GM19452 (cell line): ENCODE measurements around the gene ZNF526.

Source experiments
- ATAC-seq: cut with Tn5 transposase; IDR thresholded peaks from one replicate; pipeline ENCODE4 v1.9.1; 2021; ENCODE audit not compliant: unreplicated experiment

Gene ZNF526

DNA sequence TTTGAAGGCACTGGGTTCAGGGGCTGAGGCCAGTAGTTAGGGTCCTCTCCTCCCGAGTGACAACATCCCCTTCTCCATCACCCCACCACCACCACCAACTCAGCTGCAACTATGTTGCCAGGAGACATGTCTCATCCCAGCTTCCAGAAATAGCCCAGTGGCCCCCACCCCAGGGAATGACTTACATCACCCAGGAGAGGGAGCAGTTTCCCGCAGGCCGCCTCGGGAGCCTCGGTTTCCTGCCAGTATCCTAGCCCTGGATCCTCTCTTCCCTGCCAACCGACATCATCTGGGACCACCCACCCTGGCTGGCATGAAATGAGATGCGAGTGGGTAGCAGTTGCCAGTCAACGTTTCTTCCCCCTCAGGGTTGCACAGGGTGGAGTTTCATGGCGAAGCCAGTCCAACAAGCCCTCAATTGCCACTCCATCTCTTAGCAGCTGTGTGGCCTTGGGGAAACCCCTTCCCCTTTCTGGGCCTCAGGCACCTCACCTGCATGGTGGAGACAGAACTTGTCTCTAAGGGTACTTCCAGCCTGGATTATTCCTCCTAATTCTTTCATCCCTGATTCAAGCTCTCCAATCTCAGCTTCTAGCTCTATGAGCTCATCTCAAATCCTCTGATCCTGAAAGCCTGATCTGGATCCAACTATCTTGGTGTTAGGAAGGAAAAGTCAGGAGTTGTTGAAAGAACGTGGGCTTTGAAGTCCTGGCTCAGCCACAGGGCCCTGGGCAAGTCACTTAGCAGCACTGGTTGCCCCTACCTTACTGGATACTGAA lies 26.2 kb downstream of the ZNF526 start:
- no peak for ATAC-seq

DNA sequence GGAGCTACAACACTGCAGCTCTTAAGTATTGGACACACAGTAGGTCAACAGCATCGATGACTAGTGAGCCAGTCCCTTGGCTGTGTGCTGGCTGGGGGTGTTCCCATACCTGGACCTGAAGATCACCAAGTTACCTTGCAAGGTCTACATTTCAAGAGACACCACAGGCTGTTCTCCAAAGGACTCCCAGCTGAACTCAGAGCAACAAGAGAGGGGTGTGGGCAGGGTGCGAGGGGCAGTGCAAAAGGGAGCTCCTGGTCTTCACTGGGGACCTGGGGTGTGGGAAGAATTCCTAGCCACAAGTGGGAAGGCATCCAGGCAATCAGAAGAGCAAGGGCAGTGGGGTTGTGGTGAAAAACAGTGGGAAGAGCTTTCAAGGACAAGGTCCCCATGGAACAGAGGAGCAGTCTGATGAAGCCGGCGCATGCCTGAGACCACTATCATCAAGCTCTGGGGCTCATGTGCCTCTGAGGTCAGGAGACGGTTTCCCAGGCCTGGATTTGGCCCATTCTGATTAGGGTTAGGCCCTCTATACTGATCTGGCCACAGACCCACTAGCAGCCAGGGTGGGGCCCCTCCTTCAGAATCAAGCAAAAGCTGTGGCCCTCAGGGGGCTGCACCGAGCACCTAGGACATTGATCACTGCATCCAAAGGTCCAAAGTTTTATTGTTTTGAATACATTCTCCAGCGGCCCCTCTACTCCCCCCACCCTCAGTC lies 27.0 kb downstream of the ZNF526 start:
- ATAC-seq, result no peak

- ATAC-seq, result no peak
Measured at GRCh38 chr19:42247640-42248199, 27.6 kb downstream of the ZNF526 start.

DNA sequence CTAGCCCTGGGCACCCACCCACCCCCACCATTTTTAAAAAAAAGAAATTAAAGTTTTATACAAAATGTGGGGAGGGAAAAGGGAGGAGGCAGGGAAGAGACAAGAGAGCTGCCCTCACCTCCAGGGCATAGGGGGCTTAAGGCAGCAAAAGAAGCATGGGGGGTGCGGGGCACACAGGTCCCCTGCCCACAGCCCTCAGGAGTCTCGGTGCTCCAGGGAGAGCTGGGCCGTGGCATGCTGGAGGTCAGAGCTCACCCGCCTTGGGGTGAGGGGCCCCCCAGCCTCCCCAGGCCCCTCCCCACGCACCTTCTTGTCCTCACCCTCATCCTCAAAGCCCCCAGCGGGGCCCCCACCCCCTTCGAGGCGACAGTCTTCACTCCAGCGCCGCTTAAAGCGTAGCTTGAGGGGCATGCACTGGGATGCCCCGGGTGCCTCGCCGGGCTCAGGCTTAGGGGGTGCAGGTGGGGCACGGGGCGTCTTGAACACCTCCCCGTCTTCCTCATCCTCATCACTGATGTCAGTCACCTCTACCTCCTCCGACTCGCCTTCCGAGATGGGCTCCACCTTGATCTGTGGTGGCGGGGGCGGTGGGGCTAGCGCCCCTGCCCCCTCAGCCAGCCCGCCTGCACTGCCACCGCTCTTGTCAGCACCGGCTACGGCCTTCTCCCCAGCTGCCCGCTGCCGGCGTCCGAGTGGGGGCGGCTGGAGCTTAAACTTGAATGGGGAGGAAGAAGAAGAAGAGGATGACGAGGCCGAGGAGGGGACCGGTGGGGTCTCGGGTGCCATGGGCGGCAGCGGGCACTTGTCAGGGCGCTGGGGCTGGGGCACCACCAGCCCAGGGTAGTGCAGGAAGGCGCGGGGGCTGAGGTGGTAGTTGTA lies 28.4 kb downstream of the ZNF526 start:
- ATAC-seq, result no peak

- no peak for ATAC-seq
Measured at GRCh38 chr19:42249149-42249750, 29.1 kb downstream of the ZNF526 start.

DNA sequence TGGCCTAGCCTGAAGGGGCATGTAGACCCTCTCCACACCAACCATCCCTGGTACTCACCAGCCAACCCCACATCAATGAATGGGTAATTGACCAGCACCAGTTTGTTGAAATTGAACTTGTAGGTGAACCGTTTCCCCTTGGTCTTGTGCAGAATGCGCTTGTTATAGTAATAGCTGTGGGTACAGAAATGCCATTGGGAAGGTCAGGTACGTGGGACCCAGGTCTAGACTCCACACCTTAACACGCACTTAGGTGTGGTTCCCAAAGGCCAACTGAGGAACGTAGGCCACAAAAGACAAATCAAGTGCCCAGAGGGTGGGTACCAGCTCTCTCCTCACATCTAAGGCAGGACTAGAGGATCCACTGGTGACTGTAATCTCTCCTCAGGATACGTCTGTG lies 29.7 kb downstream of the ZNF526 start:
- no peak for ATAC-seq

DNA sequence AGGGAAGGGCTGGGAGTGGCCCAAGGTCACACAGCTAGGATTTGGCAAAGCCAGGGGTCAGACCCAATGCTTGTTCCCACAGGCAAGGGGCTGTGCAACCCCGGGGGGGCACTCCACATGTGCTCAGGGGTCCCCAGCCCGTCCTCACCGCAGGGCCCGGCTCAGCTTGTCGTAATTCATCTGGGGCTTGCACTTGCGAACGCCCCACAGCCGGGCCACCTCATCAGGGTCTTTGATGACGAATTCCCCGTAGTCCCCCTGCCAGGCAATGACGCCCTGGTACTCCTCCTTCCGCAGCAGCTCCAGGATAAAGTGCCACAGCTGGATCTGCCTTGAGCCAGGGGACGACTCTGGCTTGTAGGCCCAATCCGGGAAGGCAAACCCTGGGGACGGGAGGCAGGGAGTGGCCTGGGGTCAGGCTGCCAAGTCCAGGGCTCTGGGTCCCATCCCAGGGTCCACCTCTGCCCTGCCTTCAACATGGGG lies 30.1 kb downstream of the ZNF526 start:
- no peak for ATAC-seq

GRCh38 chr19:42250666-42251531 lies 30.8 kb downstream of the ZNF526 start:
- no peak for ATAC-seq

DNA sequence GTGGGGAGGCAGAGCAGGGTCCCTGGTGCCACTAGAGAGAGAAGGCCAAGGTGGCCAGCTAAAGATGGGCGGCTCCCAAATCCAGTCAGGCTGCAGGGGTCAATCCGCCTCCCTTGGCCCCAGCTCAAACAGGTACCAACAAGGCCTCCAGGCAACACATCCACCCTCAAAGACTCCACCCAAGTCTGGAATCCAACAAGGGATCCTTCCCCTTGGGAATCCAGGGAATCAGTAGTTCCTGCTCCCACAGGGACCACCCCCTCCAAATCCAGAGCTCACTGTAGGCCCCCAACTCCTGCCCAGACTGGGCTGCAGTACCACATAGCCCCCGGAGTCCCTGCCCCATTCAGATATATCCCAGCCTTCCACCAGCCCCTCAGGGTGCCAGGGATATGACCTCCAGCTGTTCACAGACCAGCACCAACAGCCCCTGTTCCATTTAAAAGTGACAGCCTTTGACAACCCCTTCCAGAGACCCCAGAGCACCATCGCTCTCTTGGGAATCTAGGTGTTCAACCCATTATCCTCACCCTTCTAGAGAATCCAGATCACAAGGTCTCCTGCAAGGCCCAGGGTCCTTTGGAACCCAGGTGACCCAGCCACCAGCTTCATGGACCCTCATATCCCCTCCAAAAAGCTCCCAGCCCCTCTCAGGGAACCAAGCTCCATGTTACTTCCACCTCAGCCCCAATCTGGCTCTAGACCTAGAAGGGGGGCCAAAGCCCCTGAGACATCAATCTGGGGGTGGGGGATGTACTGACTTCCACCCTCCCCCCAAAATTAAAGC lies 31.7 kb downstream of the ZNF526 start:
- no peak for ATAC-seq

DNA sequence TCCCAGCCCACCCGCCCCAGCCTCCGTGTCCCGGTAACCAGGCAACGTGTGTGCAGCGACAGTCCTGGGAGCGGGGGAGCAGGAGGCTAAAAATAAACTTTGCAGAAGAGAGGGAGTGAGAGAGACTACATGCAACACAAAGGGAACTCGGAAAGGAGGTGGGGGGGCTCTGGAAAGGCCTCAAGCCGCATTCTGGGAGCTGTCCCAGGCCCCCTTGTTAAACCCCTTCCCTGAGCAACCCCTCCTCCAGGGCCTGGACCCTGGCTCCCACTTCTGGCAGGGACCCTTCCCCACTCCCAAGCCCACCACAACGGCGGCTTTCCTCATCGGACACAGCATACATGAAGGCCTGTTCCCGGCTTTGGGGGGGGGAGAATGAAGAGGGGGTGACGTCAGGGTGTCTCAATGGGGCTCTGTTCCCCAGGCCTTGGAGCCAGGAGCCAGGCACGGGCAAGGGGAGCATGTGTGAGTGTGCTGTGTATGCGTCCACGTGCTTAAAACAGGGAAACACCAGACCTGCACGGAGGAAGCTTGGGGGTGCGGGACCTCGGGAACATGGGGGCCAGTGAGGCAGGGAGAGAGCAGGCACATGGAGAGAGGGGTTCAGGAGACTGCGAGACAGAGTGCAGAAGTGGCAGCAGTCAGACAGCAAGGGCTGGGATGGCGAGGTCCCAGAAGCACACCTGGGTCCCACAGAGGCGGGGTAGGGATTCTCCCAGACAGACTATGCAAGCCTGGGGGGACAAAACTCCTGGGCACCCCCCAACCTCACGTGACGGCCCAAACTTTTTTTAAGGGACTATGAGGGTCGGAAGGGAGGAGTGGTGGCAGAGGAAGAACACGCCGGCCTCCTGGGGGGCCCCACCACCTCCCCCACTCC lies 32.5 kb downstream of the ZNF526 start:
- ATAC-seq, result no peak

DNA sequence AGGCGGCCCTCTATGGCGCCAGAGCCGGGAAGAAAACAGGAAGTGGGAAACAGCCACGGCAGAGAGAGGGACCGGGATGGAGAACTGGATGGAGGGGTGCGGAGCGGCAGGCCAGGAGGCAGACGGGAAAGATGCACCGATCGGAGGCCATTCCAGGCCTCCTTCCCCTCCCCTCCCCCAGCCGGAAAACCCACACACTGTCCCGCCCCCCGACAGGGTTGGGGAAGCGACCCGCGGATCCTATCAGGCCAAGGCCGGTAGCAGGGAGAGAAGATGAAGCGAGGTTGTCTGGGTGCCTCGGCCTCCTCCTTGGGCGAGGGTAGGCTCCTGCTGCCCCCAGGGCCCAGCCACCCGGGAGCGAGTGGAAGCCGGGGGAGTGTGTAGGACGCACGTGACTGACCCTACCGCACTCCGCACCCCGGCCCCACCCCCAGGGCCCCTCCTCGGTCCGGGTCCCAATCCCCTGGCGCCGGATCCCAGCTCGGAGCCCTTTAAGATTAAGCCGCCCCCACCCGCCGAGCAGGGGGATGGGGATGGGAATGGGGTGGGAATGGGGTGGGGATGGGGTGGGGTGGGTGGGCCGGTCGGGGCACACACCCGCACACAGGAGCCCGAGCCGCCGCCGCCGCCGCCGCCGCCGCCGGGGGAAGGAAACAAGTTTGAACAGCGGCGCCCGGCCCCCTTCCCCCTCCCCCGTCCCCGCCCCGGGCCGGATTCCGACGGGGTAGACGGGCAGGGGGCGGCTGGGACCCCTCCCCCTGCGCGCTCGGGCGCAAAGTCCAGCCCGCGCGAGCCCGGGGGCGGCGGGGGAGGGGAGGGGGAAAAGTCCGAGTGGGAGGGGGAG lies 33.4 kb downstream of the ZNF526 start:
- ATAC-seq, result peak; percentile 26

DNA sequence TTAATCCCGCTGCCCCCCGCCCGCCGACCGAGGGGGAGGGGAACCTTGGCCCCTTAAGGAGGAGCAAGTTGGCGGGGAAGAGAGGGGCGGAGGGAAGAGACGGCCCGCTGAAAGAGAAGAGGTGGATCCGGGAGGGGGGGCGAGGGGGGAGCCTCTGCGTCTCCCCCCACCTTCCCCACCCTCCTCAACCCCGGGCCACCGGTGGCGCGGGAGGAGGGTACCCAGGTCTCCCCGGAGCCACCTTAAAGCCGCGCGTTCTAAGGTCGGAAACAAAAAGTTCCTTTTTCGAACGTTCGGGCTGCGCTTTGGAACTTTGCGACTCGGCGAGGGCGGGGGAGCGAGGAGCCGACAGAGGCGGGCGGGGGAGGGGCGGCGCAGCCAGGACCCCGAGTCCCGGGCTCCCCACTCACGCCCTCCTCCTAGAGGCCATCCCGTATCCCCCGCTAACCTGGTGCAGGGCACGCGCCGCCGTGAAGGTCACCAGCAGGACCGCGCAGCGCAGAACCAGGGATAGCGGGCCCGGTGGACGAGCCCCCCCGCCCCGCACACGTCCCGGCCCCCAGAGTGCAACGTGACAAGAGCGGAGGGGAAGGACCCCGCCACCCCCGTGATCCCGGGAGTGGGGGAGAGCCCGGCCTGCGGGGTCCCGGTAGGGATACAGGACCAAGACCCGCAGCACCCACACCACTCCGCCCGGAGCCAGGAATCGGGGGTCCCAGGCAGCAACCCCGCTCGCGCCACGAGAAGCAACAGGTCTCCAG lies 34.2 kb downstream of the ZNF526 start:
- peak; percentile 38 for ATAC-seq

DNA sequence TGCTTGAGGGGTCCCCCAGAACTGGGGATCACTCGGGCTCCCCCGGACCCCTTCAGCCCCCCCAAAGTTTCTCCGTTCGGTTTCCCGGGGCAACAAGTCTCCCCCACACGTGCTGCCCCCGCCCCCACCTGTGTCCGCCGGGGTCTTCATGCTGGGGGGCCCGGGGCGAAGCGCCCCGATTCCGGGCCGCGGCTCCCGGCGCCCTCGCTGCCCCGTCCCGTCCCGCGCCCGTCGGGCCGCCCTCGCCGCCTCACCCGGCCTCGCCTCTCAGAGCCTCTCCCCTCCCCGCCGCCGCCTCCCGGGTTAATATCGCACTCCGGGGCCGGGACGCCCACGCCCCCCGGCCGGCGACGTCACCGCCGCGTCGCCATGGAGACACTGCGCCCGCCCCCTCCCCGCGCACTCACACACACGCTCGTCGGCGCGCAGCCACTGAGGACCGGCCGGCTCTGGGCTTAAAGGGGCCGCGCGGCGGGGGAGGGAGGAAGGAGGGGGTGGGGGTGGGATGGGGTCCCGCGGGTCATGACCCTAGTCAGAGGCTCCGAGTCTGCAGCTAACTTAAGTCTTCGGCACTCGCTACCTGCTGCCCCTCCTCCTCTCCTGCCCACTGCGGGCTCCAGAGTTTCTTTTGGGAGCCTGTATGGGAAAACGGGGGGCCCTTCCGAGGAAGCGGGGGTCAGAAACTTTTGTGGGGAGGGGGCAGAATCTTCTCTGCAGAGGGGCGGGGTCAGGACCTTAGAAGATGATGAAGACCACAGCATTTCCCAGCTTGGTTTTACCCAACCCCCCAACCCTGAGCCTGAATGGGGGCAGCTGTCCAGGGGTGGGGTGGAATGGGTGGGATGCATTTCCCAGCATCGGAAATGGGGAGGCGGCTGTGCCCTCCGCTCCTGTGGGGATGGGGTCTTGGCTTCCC lies 35.0 kb downstream of the ZNF526 start, which contains the start of gene ERF:
Gene ERF (minus strand): TSS at position 279 of the 916 bp plus-strand sequence. CDS start 129 bp downstream, at position 150.
- ATAC-seq, result peak; percentile 60

DNA sequence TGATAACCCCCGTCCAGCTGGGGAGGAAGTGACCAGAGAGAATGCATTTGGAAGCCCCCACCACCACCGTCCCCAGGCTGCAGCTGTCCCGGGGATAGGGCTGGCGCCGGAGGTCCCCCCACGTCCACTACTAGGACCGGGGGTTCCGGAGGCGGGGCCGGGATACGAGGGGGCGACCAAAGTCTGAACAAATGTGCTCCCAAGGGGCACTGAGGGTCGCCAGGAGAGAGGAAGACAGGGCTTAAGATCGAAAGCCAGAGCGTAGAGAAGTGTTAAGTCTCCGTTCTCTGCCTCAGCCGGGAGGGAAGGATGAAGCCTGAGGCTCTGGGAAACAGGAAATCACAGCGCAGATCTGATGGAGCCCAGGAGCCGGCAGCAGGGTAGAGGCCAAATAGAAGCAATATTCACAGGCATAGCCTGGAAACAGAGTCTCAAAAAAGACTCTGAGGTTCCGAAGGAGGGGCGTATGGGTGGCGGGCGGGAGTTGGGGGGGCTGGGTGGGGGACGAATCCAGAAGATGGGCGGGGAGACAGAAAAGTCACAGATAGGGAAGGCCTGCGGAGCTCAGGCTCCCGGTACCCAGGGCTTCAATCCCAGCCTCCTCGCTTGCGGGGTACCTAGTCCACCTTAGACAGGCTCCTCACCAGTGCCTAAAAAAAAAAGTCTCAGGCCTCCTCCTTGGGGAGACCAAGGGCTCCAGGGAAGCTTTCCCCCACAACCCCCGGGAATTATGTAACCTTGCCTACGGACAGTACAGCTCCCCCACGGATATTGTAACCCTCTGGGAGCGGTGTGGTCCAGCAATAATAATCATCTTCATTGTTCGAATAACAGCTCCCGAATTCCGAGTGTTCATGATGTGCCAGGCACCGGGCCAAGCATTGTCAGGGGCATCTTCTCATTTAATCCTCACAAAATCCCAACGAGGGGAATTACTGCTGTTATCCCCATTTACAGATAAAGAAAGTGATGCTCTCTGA lies 35.9 kb downstream of the ZNF526 start:
- no peak for ATAC-seq
